OCI-LY7 (cell line): ENCODE results near the gene ZCCHC3. TPM values are rescaled to one million over a fixed set of nuclear protein-coding genes. Genes with fewer than 3 reads are reported as not detected.
A peak's percentile ranks its signal among the peaks of the same experiment; 100 is the strongest.

Experiments
- BruUV-seq: library from RNA; stranded (reverse); fragments of 400-500 nt; replicated peaks from 2 replicates; lab custom pipeline; 2021; lab: Mats Ljungman, UMichigan
- CTCF ChIA-PET: fragments of 300-600 bp; sonication (Branson Sonifier 250); formaldehyde crosslinking; loops from one replicate; lab custom pipeline; 2022; ENCODE audit warnings: antibody characterized with exemption; ENCODE audit not compliant: unreplicated experiment; lab: Charles Lee
- POLR2A ChIA-PET: fragments of 300-600 bp; sonication (Branson Sonifier 250); formaldehyde crosslinking; loops from one replicate; lab custom pipeline; 2022; ENCODE audit warnings: antibody characterized with exemption; lab: Charles Lee
- DNase-seq: peaks from one replicate; pipeline ENCODE4 v3.0.0-alpha.2; 2015; ENCODE audit warnings: low spot score
- H2AFZ ChIP-seq: fragments of 200-600 bp; sonication (generic), shearing (Covaris generic); 2 replicates; pipeline ENCODE4 v1.6.1; 2014; ENCODE audit warnings: mild to moderate bottlenecking, antibody characterized with exemption, low read length, moderate library complexity
- H3K27ac ChIP-seq: fragments of 200-600 bp; sonication (generic); 2 replicates; pipeline ENCODE4 v1.5.1; 2014; ENCODE audit warnings: mixed run types, low read depth, mild to moderate bottlenecking, moderate library complexity, low read length, inconsistent platforms; ENCODE audit not compliant: poor library complexity, severe bottlenecking
- H3K36me3 ChIP-seq: fragments of 200-600 bp; sonication (generic); 2 replicates; pipeline ENCODE4 v1.6.1; 2014; ENCODE audit warnings: mild to moderate bottlenecking, antibody characterized with exemption, low read length, moderate library complexity, mixed read lengths; ENCODE audit not compliant: insufficient read depth
- H3K4me1 ChIP-seq: fragments of 200-600 bp; sonication (generic); 2 replicates; pipeline ENCODE4 v1.5.1; 2014; ENCODE audit warnings: mild to moderate bottlenecking, low read length; ENCODE audit not compliant: insufficient read depth, poor library complexity, severe bottlenecking
- H3K4me2 ChIP-seq: fragments of 200-600 bp; sonication (generic); 2 replicates; pipeline ENCODE4 v1.6.1; 2014; ENCODE audit warnings: mild to moderate bottlenecking, low read length
- H3K4me3 ChIP-seq: fragments of 200-600 bp; sonication (generic); 2 replicates; pipeline ENCODE4 v1.5.1; 2014; ENCODE audit warnings: mild to moderate bottlenecking, low read depth, low read length; ENCODE audit not compliant: poor library complexity, severe bottlenecking
- H3K79me2 ChIP-seq: fragments of 200-600 bp; sonication (generic); 2 replicates; pipeline ENCODE4 v1.6.1; 2016; ENCODE audit warnings: low read depth, mild to moderate bottlenecking, low read length, moderate library complexity, mixed read lengths; ENCODE audit not compliant: insufficient read depth
- H3K9me2 ChIP-seq: fragments of 200-600 bp; sonication (generic); 2 replicates; pipeline ENCODE4 v1.6.1; 2016; ENCODE audit warnings: mild to moderate bottlenecking, low read length, mixed read lengths; ENCODE audit not compliant: insufficient read depth
- H3K9me3 ChIP-seq: fragments of 200-600 bp; sonication (generic); 2 replicates; pipeline ENCODE4 v1.6.1; 2014; ENCODE audit warnings: mild to moderate bottlenecking, mixed run types, low read length, mixed read lengths
- H4K20me1 ChIP-seq: fragments of 200-600 bp; sonication (generic); 2 replicates; pipeline ENCODE4 v1.6.1; 2014; ENCODE audit warnings: mild to moderate bottlenecking, antibody characterized with exemption, low read length, moderate library complexity, mixed read lengths; ENCODE audit not compliant: insufficient read depth
- EZH2phosphoT487 ChIP-seq: fragments of 200-600 bp; sonication (generic); IDR thresholded peaks from 2 replicates; pipeline ENCODE4 v1.6.1; 2018; ENCODE audit warnings: low read depth, borderline replicate concordance, mild to moderate bottlenecking, mixed run types, antibody characterized with exemption, low read length, moderate library complexity, mixed read lengths
- intact Hi-C: fragments of 100-400 bp; cut with micrococcal nuclease; formaldehyde crosslinking; loops from one replicate; pipeline ENCODE4 v1.10.0; 2022; ENCODE audit not compliant: unreplicated experiment
- total RNA-seq, 2 experiments: library from RNA; depleted of rRNA in 1 of 2; stranded (reverse); fragments of >200 nt in 1 of 2; shearing (Covaris generic) in 1 of 2; gene quantifications; 2 replicates each; pipeline ENCODE4 v1.2.3, GENCODE V29; 2014 to 2022
- TF ChIP-seq, protein P1 (sequence below): fragments of 200-600 bp; sonication (generic); conservative IDR thresholded peaks from 2 replicates; pipeline ENCODE4 v1.5.1; 2014; ENCODE audit warnings: mild to moderate bottlenecking, antibody characterized with exemption, low read length, moderate library complexity, mixed read lengths

The ZCCHC3 gene
- total RNA-seq, 2 experiments from 2014 or later = 35.6 to 45.3 TPM

DNA sequence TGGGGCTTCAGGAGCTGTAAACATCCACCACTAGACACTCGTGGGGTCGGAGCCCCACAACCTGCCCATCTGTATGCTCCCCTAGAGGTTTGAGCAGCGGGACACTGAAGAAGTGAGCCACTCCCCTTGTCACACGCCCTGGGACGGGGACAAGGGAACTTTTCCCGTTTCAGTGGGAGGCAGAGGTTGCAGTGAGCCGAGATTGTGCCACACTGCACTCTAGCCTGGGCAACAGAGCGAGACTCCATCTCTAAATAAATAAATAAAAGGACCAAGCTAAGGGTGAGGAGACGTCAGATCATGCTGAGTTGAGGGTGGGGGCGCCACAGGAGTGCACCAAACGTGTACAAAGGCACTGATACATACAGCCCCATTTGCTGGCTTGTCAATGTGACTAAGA is 8.4 kb downstream of the ZCCHC3 start:
- Histone ChIP-seq H3K4me2 (no peak overlapping the region), H2AFZ (no peak overlapping the region), H3K9me3 (no peaks in the 10 kb centered on the region), H3K4me1 (peaks cover 20% of the 10 kb centered on the region), H3K36me3 (peaks cover 2% of the 10 kb centered on the region), H3K27ac (no peak overlapping the region), H3K79me2 (no peaks in the 10 kb centered on the region; the same call in 1 of the 2 replicates), H3K9me2 (no peaks in the 10 kb centered on the region), H4K20me1 (0 out of 2 replicates have a peak, but pooled peaks cover under 1% of the 10 kb centered on the region), H3K4me3 (no peak overlapping the region)
- TF ChIP-seq, protein P1, sequence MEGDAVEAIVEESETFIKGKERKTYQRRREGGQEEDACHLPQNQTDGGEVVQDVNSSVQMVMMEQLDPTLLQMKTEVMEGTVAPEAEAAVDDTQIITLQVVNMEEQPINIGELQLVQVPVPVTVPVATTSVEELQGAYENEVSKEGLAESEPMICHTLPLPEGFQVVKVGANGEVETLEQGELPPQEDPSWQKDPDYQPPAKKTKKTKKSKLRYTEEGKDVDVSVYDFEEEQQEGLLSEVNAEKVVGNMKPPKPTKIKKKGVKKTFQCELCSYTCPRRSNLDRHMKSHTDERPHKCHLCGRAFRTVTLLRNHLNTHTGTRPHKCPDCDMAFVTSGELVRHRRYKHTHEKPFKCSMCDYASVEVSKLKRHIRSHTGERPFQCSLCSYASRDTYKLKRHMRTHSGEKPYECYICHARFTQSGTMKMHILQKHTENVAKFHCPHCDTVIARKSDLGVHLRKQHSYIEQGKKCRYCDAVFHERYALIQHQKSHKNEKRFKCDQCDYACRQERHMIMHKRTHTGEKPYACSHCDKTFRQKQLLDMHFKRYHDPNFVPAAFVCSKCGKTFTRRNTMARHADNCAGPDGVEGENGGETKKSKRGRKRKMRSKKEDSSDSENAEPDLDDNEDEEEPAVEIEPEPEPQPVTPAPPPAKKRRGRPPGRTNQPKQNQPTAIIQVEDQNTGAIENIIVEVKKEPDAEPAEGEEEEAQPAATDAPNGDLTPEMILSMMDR = no peak
- TF ChIP-seq EZH2phosphoT487 = no peak
- intact Hi-C loops = no loop called here
- no peak for DNase-seq
- ChIA-PET CTCF (no interaction called here), POLR2A (interaction anchor here (0.8 kb wide), 1 partner anchor 15 kb away, joined by 3 read pairs; no protein-coding TSS in a partner anchor)
- BruUV-seq = no TSS peak

DNA sequence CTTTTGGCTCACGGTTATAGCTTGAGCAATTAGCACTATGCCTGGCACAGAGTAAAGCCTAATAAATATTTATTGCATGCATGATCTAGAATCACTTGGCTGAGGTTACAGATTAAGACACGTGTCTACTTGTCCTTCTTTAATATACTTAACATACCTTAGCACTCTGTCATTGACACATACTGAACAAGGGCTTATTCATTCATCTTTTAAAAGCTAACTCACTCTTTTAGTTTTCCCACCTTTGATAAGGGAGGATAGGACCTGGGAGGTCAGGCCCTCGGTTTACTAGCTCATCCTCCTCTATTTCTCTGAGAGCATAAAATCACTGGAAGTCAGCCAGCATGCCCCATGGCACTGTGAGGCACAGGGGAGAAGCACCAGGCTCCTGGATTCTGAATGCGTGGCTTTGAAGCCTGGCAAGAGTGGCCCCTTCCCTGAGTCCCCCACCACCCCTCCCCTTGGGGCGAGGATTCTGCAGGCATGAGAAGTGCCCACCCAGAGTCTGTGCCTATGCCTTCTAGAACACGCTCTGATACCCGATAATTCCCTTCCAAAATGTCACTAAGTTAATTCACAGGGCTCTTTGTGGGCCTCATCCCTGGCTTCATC is 11.2 kb downstream of the ZCCHC3 start:
- Histone ChIP-seq H3K4me3 (no peak overlapping the region), H3K27ac (no peak overlapping the region), H3K9me3 (no peaks in the 10 kb centered on the region), H3K4me2 (no peak overlapping the region), H4K20me1 (no peaks in the 10 kb centered on the region), H3K9me2 (no peaks in the 10 kb centered on the region), H3K36me3 (no peaks in the 10 kb centered on the region), H3K4me1 (peaks cover 17% of the 10 kb centered on the region), H3K79me2 (no peaks in the 10 kb centered on the region), H2AFZ (no peak overlapping the region)
- intact Hi-C loops = no loop called here
- ChIA-PET CTCF (interaction anchor here (0.7 kb wide), 1 partner anchor 10 kb away, joined by 4 read pairs; no protein-coding TSS in a partner anchor), POLR2A (interaction anchor here (0.9 kb wide), 1 partner anchor 11 kb away, joined by 4 read pairs; no protein-coding TSS in a partner anchor)
- BruUV-seq = no TSS peak
- TF ChIP-seq, protein P1 = no peak
- DNase-seq = no peak

GRCh38 chr20:309306-309840 is 12.0 kb downstream of the ZCCHC3 start:
- no TSS peak for BruUV-seq
- H3K27ac ChIP-seq = no peak overlapping the region
- H3K9me3 ChIP-seq = no peaks in the 10 kb centered on the region
- no peak for DNase-seq
- H3K36me3 ChIP-seq = no peaks in the 10 kb centered on the region
- no peak for TF ChIP-seq EZH2phosphoT487
- TF ChIP-seq, protein P1 = peak; percentile 33; the same call in 1 of the 2 replicates
- no peaks in the 10 kb centered on the region for H3K9me2 ChIP-seq
- CTCF ChIA-PET = interaction anchor here (1.0 to 1.9 kb wide), 2 partner anchors 10 to 15 kb away, joined by 3 to 6 read pairs; partner anchors contain the start of gene SOX12
- peak overlapping the region; percentile 98 for H2AFZ ChIP-seq
- no peaks in the 10 kb centered on the region for H4K20me1 ChIP-seq
- peak overlapping the region; percentile 66 for H3K4me3 ChIP-seq
- POLR2A ChIA-PET = interaction anchor here (0.9 to 1.7 kb wide), 4 partner anchors 10 to 15 kb away, joined by 4 to 12 read pairs (median 6); partner anchors contain the start of gene SOX12
- intact Hi-C loops = no loop called here
- peak overlapping the region; percentile 81 for H3K4me2 ChIP-seq
- no peaks in the 10 kb centered on the region for H3K79me2 ChIP-seq
- H3K4me1 ChIP-seq = peaks cover 17% of the 10 kb centered on the region
